ENCODE data around the gene CIAO3. TPM values are rescaled to one million over a fixed set of nuclear protein-coding genes. Genes with fewer than 3 reads are reported as not detected.

CIAO3 gene
- total RNA-seq, 4 donors from 2014 or later: 19.4 to 33.3 (median 30.2) TPM

GRCh38 chr16:709566-710499 is 31.0 kb downstream of the CIAO3 start:
- no peak overlapping the region for H3K27ac ChIP-seq (replicated peaks in 1 of 4)
- peaks cover 15 to 54% (median 46%) of the 10 kb centered on the region in 4 donors for H3K4me1 ChIP-seq
- intact Hi-C loops (cut with DNase I): loop anchor here (2.0 kb wide), 1 partner anchor 33 kb away; no protein-coding TSS in a partner anchor
- H3K27me3 ChIP-seq: peaks cover 0 to 82% (median 58%) of the 10 kb centered on the region in 4 donors
- TF ChIP-seq CTCF (IDR thresholded peaks at IDR 0.05): no peak
- TF ChIP-seq EP300 (IDR thresholded peaks at IDR 0.05): no peak
- H3K4me3 ChIP-seq: no peak overlapping the region
- DNase-seq (ENCODE audit: extremely low spot score): no peak
- no peaks in the 10 kb centered on the region for H3K36me3 ChIP-seq
- 43% methylated on average over 12 of the region's 30 CpGs for WGBS
- H3K9me3 ChIP-seq: no peaks in the 10 kb centered on the region

GRCh38 chr16:708959-709358 is 31.8 kb downstream of the CIAO3 start:
- DNase-seq (ENCODE audit: extremely low spot score): no peak
- 86% methylated on average over 2 of the region's 4 CpGs for WGBS
- Histone ChIP-seq H3K27me3 (peaks cover 0 to 88% (median 66%) of the 10 kb centered on the region in 4 donors), H3K9me3 (no peaks in the 10 kb centered on the region), H3K36me3 (no peaks in the 10 kb centered on the region), H3K4me1 (peaks cover 9 to 46% (median 39%) of the 10 kb centered on the region in 4 donors), H3K27ac (replicated peaks in 1 of 4) (no peak overlapping the region), H3K4me3 (no peak overlapping the region)
- intact Hi-C loops (cut with DNase I): no loop called here
- TF ChIP-seq EP300 (IDR thresholded peaks at IDR 0.05) (no peak), POLR2AphosphoS5 (IDR thresholded peaks at IDR 0.05) (no peak), CTCF (IDR thresholded peaks at IDR 0.05) (no peak), POLR2A (IDR thresholded peaks at IDR 0.05; ENCODE audit: low read depth) (no peak)

- no peak for TF ChIP-seq POLR2A (IDR thresholded peaks at IDR 0.05; ENCODE audit: low read depth)
- no peak for TF ChIP-seq POLR2AphosphoS5 (IDR thresholded peaks at IDR 0.05)
- TF ChIP-seq CTCF (IDR thresholded peaks at IDR 0.05): no peak
- TF ChIP-seq EP300 (IDR thresholded peaks at IDR 0.05): no peak
- no peak overlapping the region for H3K4me3 ChIP-seq
- intact Hi-C loops (cut with DNase I): no loop called here
- peaks cover 9 to 46% (median 38%) of the 10 kb centered on the region in 4 donors for H3K4me1 ChIP-seq
- peaks cover 0 to 93% (median 75%) of the 10 kb centered on the region in 4 donors for H3K27me3 ChIP-seq
- no peaks in the 10 kb centered on the region for H3K36me3 ChIP-seq
- 64% methylated on average over 3 of the region's 3 CpGs for WGBS
- H3K9me3 ChIP-seq: no peaks in the 10 kb centered on the region
- no peak overlapping the region for H3K27ac ChIP-seq (replicated peaks in 1 of 4)
- no peak for DNase-seq (ENCODE audit: extremely low spot score)
Observed at GRCh38 chr16:708019-708418, 32.8 kb downstream of the CIAO3 start.

- 35% methylated on average over 14 of the region's 14 CpGs for WGBS
- intact Hi-C loops (cut with DNase I): no loop called here
Observed at GRCh38 chr16:707062-707538, 33.7 kb downstream of the CIAO3 start.

More at GRCh38 chr16:707062-707538, 33.7 kb downstream of the CIAO3 start:
- H3K4me1 ChIP-seq: peaks cover 9 to 44% (median 32%) of the 10 kb centered on the region in 4 donors
- no peaks in the 10 kb centered on the region for H3K9me3 ChIP-seq
- H3K27ac ChIP-seq (replicated peaks in 1 of 4): no peak overlapping the region
- H3K4me3 ChIP-seq: no peak overlapping the region
- H3K27me3 ChIP-seq: peaks cover 0 to 99% (median 84%) of the 10 kb centered on the region in 4 donors
- DNase-seq (ENCODE audit: extremely low spot score): no peak
- TF ChIP-seq POLR2A (IDR thresholded peaks at IDR 0.05; ENCODE audit: low read depth): no peak
- TF ChIP-seq POLR2AphosphoS5 (IDR thresholded peaks at IDR 0.05): no peak
- TF ChIP-seq EP300 (IDR thresholded peaks at IDR 0.05): no peak
- no peaks in the 10 kb centered on the region for H3K36me3 ChIP-seq

Measured in esophagus muscularis mucosa (tissue), 4 donors.